Prostate gland (tissue), 2 donors: ENCODE results near the gene TLR8. TPM values are rescaled to one million over a fixed set of nuclear protein-coding genes. Genes with fewer than 3 reads are reported as not detected.

Experiments
- DNase-seq: peaks from one replicate; pipeline ENCODE4 v3.0.0-alpha.2; 2019; ENCODE audit warnings: low spot score
- H3K27ac ChIP-seq, 2 donors: fragments of 200-600 bp; sonication (generic); 2 replicates each; pipeline ENCODE4 v1.5.1; 2017 to 2019
- H3K27me3 ChIP-seq: fragments of 200-600 bp; sonication (generic); replicated peaks from 2 replicates; pipeline ENCODE4 v1.5.1; 2019; ENCODE audit not compliant: insufficient read depth
- H3K36me3 ChIP-seq, 2 donors: fragments of 200-600 bp; sonication (generic); 1 replicate in 1 of 2; 2 replicates in 1 of 2; pipeline versions ENCODE4 v1.5.1 to v1.8.1; 2017 to 2019
- H3K4me1 ChIP-seq: fragments of 200-600 bp; sonication (generic); replicated peaks from 2 replicates; pipeline ENCODE4 v1.5.1; 2019
- H3K4me3 ChIP-seq, 2 donors: fragments of 200-600 bp; sonication (generic); 2 replicates each; pipeline ENCODE4 v1.5.1; 2017 to 2019
- H3K9me3 ChIP-seq: fragments of 200-600 bp; sonication (generic); 2 replicates; pipeline ENCODE4 v1.5.1; 2017
- CTCF ChIP-seq, 4 experiments: fragments of 200-600 bp in 2 of 4; fragments of 450-650 bp in 2 of 4; sonication (generic) in 2 of 4; IDR thresholded peaks; 1 replicate in 3 of 4; 2 replicates in 1 of 4; pipeline ENCODE4 v1.5.1; 2016 to 2019; ENCODE audit warnings: antibody characterized with exemption in 4 of 4, mild to moderate bottlenecking in 2 of 4, moderate library complexity in 2 of 4
- POLR2A ChIP-seq: fragments of 450-650 bp; IDR thresholded peaks from one replicate; pipeline ENCODE4 v1.6.1; 2016; ENCODE audit warnings: antibody characterized with exemption, mild to moderate bottlenecking
- POLR2AphosphoS5 ChIP-seq: sonication (generic); formaldehyde crosslinking; IDR thresholded peaks from one replicate; pipeline ENCODE4 v1.6.1; 2017; ENCODE audit warnings: antibody characterized with exemption
- WGBS: methylation state at CpG from one replicate; pipeline ENCODE4 v1.1.5; 2018; 5-methylcytosine and 5-hydroxymethylcytosine counted together
- intact Hi-C: fragments of 100-400 bp; cut with DNase I; formaldehyde crosslinking; loops from one replicate; pipeline ENCODE4 v1.14.2; 2022
- total RNA-seq, 2 donors: library from RNA; depleted of rRNA; stranded (reverse); fragments of >200 nt; gene quantifications; one replicate each; pipeline ENCODE4 v1.1.0, GENCODE V29; 2016

Gene TLR8
- total RNA-seq, 2 donors from 2014 or later, result 0.18 to 0.57 TPM

- Histone ChIP-seq H3K4me1 (no peaks in the 10 kb centered on the region), H3K9me3 (no peaks in the 10 kb centered on the region), H3K27me3 (no peaks in the 10 kb centered on the region), H3K36me3 (no peaks in the 10 kb centered on the region), H3K4me3 (no peak overlapping the region), H3K27ac (no peak overlapping the region)
- no peak for DNase-seq
- intact Hi-C loops, result no loop called here
- 70% methylated on average over 1 of the region's 1 CpG for WGBS
- TF ChIP-seq POLR2A, result no peak
- no peak for TF ChIP-seq CTCF (IDR thresholded peaks at IDR 0.05)
- no peak for TF ChIP-seq POLR2AphosphoS5
Measured at GRCh38 chrX:12878536-12878935, 27.9 kb upstream of the TLR8 start.

GRCh38 chrX:12881914-12882313, 24.5 kb upstream of the TLR8 start:
- WGBS, result 92% methylated on average over 2 of the region's 2 CpGs
- H3K27ac ChIP-seq, result no peak overlapping the region
- H3K27me3 ChIP-seq, result no peaks in the 10 kb centered on the region
- DNase-seq, result no peak
- H3K36me3 ChIP-seq, result no peaks in the 10 kb centered on the region
- no peaks in the 10 kb centered on the region for H3K4me1 ChIP-seq
- H3K4me3 ChIP-seq, result no peak overlapping the region
- intact Hi-C loops, result no loop called here
- no peaks in the 10 kb centered on the region for H3K9me3 ChIP-seq
- TF ChIP-seq POLR2AphosphoS5 (no peak), POLR2A (no peak)

GRCh38 chrX:12885508-12885907, 20.9 kb upstream of the TLR8 start:
- Histone ChIP-seq H3K27ac (no peak overlapping the region), H3K4me1 (no peaks in the 10 kb centered on the region), H3K27me3 (no peaks in the 10 kb centered on the region), H3K4me3 (no peak overlapping the region), H3K36me3 (no peaks in the 10 kb centered on the region), H3K9me3 (no peaks in the 10 kb centered on the region)
- intact Hi-C loops, result no loop called here
- 36% methylated on average over 5 of the region's 5 CpGs for WGBS
- TF ChIP-seq POLR2A, result no peak
- no peak for TF ChIP-seq POLR2AphosphoS5
- no peak for TF ChIP-seq CTCF (IDR thresholded peaks at IDR 0.05)
- DNase-seq, result no peak

- no peaks in the 10 kb centered on the region for H3K36me3 ChIP-seq
- no peak overlapping the region for H3K4me3 ChIP-seq
- 81% methylated on average over 3 of the region's 3 CpGs for WGBS
- TF ChIP-seq POLR2A, result no peak
- no peak for TF ChIP-seq CTCF (IDR thresholded peaks at IDR 0.05)
- TF ChIP-seq POLR2AphosphoS5, result no peak
- H3K27ac ChIP-seq, result no peak overlapping the region
- H3K9me3 ChIP-seq, result no peaks in the 10 kb centered on the region
- H3K27me3 ChIP-seq, result no peaks in the 10 kb centered on the region
- H3K4me1 ChIP-seq, result no peaks in the 10 kb centered on the region
- intact Hi-C loops, result no loop called here
- no peak for DNase-seq
Measured at GRCh38 chrX:12886545-12886944, 19.9 kb upstream of the TLR8 start.

GRCh38 chrX:12887141-12887540, 19.3 kb upstream of the TLR8 start:
- DNase-seq, result no peak
- H3K27me3 ChIP-seq, result no peaks in the 10 kb centered on the region
- H3K4me3 ChIP-seq, result no peak overlapping the region
- intact Hi-C loops, result no loop called here
- no peak for TF ChIP-seq POLR2AphosphoS5
- H3K27ac ChIP-seq, result no peak overlapping the region
- no peaks in the 10 kb centered on the region for H3K36me3 ChIP-seq
- WGBS, result 86% methylated on average over 2 of the region's 2 CpGs
- H3K4me1 ChIP-seq, result no peaks in the 10 kb centered on the region
- no peaks in the 10 kb centered on the region for H3K9me3 ChIP-seq

GRCh38 chrX:12887767-12888166, 18.7 kb upstream of the TLR8 start:
- Histone ChIP-seq H3K36me3 (no peaks in the 10 kb centered on the region), H3K4me3 (no peak overlapping the region), H3K4me1 (no peaks in the 10 kb centered on the region), H3K27ac (no peak overlapping the region), H3K9me3 (no peaks in the 10 kb centered on the region), H3K27me3 (no peaks in the 10 kb centered on the region)
- intact Hi-C loops, result no loop called here
- WGBS, result 80% methylated on average over 2 of the region's 3 CpGs
- no peak for DNase-seq
- TF ChIP-seq POLR2AphosphoS5 (no peak), POLR2A (no peak), CTCF (IDR thresholded peaks at IDR 0.05) (no peak)
